ENCODE data around the gene ATP2B2. TPM values are rescaled to one million over a fixed set of nuclear protein-coding genes. Genes with fewer than 3 reads are reported as not detected.

ATP2B2 gene
- total and polyA plus RNA-seq, 8 donors = 0.11 to 0.75 (median 0.21) TPM

- Histone ChIP-seq H3K4me1 (no peaks in the 10 kb centered on the region), H3K36me3 (no peaks in the 10 kb centered on the region), H3K27me3 (no peaks in the 10 kb centered on the region), H3K27ac (no peak overlapping the region), H3K4me3 (no peak overlapping the region), H3K9me3 (no peaks in the 10 kb centered on the region)
- WGBS, 2 donors = 55 to 61% methylated on average over 23 to 25 of the region's 25 CpGs
- intact Hi-C loops (cut with DNase I) = no loop called here
- no peak for ATAC-seq
- no peak for FAIRE-seq
- no peak for DNase-seq
- TF ChIP-seq CTCF (IDR thresholded peaks at IDR 0.05) = no peak
These were observed 976 bp downstream of the ATP2B2 start for GRCh38 chr3:10504171-10505049.

DNA sequence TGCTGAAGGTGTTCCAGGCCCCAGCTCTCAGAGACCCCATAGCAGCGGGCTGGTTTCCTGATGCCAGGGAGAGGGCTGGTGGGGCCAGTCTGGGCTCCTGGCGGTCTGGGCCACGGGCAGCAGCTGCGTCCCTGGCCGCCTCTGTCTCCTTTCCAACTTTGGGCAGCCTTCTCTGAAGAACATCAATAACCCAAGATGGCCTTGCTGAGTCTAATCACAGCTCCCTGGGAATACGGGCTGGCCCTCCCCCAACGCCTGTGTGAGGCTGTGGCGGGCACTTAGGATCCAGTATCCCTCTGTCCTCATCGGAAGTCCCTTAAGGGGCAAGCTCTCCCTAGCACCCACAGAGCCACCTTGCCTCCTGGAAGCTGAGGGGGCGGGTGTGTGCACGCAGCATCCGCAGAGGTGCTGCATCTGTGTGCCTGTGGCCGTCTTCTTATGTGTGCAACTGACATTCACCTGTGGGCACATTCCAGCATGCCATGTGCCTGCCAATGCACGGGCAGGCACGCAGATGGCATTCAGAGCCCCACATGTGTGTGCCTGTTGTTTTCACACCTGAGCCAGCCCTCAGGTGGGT lies 2.1 kb downstream of the ATP2B2 start:
- Histone ChIP-seq H3K36me3 (no peaks in the 10 kb centered on the region), H3K9me3 (no peaks in the 10 kb centered on the region), H3K27ac (no peak overlapping the region), H3K27me3 (no peaks in the 10 kb centered on the region), H3K4me3 (no peak overlapping the region), H3K4me1 (no peaks in the 10 kb centered on the region)
- intact Hi-C loops (cut with DNase I) = no loop called here
- no peak for FAIRE-seq
- ATAC-seq = no peak
- DNase-seq = no peak
- WGBS, 2 donors = 56 to 61% methylated on average over 15 of the region's 15 CpGs
- no peak for TF ChIP-seq CTCF (IDR thresholded peaks at IDR 0.05)

GRCh38 chr3:10502185-10502880 lies 3.1 kb downstream of the ATP2B2 start:
- ATAC-seq (no peak), FAIRE-seq (no peak), DNase-seq (no peak)
- intact Hi-C loops (cut with DNase I) = no loop called here
- no peak for TF ChIP-seq CTCF (IDR thresholded peaks at IDR 0.05)
- H3K27me3 ChIP-seq = no peaks in the 10 kb centered on the region
- 70 to 83% methylated on average over 12 of the region's 12 CpGs for WGBS, 2 donors
- H3K9me3 ChIP-seq = no peaks in the 10 kb centered on the region
- no peak overlapping the region for H3K4me3 ChIP-seq
- no peaks in the 10 kb centered on the region for H3K36me3 ChIP-seq
- H3K4me1 ChIP-seq = no peaks in the 10 kb centered on the region
- no peak overlapping the region for H3K27ac ChIP-seq

GRCh38 chr3:10501664-10502052 lies 3.7 kb downstream of the ATP2B2 start:
- Histone ChIP-seq H3K27me3 (no peaks in the 10 kb centered on the region), H3K9me3 (no peaks in the 10 kb centered on the region), H3K36me3 (no peaks in the 10 kb centered on the region), H3K27ac (no peak overlapping the region), H3K4me3 (no peak overlapping the region), H3K4me1 (no peaks in the 10 kb centered on the region)
- FAIRE-seq (no peak), DNase-seq (no peak), ATAC-seq (no peak)
- intact Hi-C loops (cut with DNase I) = no loop called here
- WGBS, 2 donors = 64 to 68% methylated on average over 3 of the region's 3 CpGs
- no peak for TF ChIP-seq CTCF (IDR thresholded peaks at IDR 0.05)

Data from pancreas (tissue), 10 donors.